GM12801 (cell line): ENCODE results near the gene PNKD.

Experiments
- TF ChIP-seq, protein P1 (sequence below): IDR thresholded peaks from one replicate; pipeline ENCODE4 v1.5.1; 2011; ENCODE audit warnings: control low read depth; ENCODE audit not compliant: insufficient read length; ENCODE audit errors: extremely low read depth

PNKD gene

DNA sequence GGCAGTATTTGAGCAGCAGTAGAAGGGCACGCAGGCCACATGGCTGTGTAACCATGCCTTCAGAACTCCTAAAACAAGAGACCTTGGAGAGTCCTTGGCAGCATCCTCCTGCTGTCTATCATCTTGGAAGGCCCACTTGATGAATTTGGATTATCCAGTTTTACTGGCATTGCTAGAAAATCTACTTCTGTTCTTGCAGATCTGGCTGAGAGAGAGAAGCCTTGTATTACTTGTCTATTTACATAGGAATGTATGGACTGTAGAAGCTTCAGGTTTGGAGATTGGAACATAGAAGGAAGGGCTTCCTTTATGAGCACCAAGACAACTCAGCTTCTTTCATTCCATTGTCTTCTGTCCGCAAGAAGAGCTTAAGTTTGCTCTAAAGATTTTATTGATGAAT lies 25.7 kb upstream of the PNKD start:
- TF ChIP-seq, protein P1, sequence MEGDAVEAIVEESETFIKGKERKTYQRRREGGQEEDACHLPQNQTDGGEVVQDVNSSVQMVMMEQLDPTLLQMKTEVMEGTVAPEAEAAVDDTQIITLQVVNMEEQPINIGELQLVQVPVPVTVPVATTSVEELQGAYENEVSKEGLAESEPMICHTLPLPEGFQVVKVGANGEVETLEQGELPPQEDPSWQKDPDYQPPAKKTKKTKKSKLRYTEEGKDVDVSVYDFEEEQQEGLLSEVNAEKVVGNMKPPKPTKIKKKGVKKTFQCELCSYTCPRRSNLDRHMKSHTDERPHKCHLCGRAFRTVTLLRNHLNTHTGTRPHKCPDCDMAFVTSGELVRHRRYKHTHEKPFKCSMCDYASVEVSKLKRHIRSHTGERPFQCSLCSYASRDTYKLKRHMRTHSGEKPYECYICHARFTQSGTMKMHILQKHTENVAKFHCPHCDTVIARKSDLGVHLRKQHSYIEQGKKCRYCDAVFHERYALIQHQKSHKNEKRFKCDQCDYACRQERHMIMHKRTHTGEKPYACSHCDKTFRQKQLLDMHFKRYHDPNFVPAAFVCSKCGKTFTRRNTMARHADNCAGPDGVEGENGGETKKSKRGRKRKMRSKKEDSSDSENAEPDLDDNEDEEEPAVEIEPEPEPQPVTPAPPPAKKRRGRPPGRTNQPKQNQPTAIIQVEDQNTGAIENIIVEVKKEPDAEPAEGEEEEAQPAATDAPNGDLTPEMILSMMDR = no peak

GRCh38 chr2:218245214-218245613 lies 25.1 kb upstream of the PNKD start:
- TF ChIP-seq, protein P1 = no peak

- TF ChIP-seq, protein P1 = no peak
These were observed 20.6 kb upstream of the PNKD start for GRCh38 chr2:218249691-218250090.

DNA sequence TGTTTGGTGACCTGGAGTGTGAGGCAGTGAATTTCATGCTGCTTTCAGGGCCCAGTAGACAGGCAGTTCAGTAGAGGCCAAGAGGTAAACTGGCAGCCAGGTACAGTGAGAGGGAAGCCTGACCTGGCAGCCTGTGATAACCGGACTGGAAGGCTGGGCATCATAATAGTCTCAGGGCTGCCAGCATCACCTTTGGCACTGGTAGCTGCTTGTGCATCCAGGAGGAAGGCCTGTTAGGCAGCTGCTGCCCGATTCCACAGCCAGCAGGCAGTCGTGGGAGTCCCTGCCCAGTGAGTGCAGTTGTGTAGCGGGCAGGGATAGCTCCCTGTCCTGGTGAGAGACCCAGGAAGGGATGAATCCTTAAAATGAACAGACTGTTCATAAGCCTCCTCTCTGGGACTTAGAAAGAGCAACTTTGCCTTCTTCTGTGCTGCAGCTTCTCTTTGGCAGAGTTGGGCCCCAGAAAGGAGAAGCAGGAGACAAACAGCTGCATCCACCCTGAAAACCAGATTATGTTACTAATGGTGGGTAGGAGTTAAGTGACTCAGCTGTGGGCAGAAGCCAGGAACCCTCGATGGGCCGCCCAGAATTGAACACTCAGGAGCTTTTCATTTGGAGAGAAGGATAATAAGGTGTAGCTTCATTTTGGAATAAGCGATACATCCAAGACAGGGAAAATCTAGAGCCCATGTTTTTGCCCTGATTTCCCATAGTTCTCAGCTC lies 17.6 kb upstream of the PNKD start:
- TF ChIP-seq, protein P1 = no peak

DNA sequence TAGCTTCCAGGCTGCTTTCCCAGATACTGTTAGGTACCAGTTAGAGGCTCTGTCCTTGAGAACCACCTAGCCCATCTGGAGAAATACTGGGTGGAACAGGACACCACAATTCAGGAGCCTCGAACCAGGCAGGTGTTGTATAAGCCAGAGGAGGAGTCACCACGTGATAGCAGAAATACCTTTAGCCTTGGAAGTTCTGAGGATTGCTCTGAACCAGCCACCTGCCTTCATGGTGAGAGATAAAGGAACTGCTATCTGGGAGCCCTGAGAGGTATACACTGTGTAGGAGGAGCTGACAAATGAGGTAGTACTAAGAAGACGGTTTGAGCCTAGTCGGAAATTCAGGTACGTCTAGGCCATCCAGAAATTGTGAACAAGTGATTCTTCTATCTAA lies 17.1 kb upstream of the PNKD start:
- TF ChIP-seq, protein P1 = no peak

DNA sequence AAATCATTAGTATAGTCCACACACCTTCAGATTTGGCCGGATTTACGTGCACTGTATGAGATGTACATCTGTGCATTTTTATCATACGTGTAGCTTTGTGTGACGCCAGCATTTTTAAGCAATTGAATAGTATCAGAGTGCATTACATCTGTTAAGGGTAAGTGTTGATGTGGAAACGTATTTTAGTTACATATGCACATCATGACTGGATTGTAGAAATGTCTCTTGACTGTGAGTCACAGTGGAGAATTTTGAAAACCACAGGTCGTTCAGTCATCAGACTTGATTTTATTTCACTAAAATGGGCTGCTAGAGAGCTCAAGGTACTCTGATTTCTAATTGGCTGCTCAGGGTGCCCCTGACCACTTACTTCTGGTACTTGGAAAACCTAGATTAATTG lies 14.9 kb upstream of the PNKD start:
- TF ChIP-seq, protein P1 = no peak

DNA sequence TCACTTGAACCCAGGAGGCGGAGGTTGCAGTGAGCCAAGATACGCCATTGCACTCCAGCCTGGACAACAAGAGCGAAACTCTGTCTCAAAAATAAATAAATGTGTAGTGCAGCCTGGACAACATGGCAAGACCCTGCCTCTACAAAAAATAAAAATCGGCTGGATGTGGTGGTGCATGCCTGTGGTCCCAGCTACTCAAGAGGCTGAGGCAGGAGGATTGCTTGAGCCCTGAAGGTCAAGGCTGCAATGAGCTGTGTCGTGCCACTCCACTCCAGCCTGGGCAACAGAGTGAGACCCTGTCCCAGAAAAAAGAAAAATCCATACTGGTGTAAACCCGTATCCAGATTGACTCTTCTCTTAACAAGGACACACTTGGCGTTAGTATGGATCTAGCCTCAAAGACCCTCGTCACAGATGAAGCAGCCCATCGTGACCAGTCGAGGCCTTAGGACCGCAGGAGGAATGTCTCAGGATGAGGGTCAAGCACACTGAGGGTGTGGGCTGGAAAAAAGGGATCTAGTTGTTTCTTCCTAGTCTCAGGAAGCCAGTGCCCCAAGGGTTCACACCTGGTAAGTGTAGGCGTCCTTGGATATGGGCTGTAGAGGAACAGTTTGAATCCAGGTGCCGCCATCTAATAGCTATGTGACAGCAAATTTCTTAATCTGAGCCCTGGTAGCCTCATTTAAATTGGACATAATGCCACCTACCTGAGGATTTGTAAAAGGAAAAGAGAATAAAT lies 13.5 kb upstream of the PNKD start:
- TF ChIP-seq, protein P1 = no peak
